Osteocyte (in vitro differentiated cells): ENCODE results near the gene TCEANC. TPM values are rescaled to one million over a fixed set of nuclear protein-coding genes. Genes with fewer than 3 reads are reported as not detected.
"Not testable (repeated sequence)": the region's sequence is repeated elsewhere in the genome, so short reads cannot be mapped to it uniquely, and the experiment has no call there.

Source experiments
- DNase-seq: peaks from one replicate; pipeline ENCODE4 v3.0.0; 2021; ENCODE audit warnings: mixed read lengths; ENCODE audit not compliant: unreplicated experiment; ENCODE audit errors: extremely low spot score
- H3K27ac Mint-ChIP-seq: one replicate; pipeline ENCODE4 v1.8.0; 2021; ENCODE audit warnings: mild to moderate bottlenecking, mixed read lengths; ENCODE audit not compliant: unreplicated experiment
- H3K27me3 Mint-ChIP-seq: one replicate; pipeline ENCODE4 v1.8.0; 2021; ENCODE audit warnings: mixed read lengths; ENCODE audit not compliant: unreplicated experiment
- H3K36me3 Mint-ChIP-seq: one replicate; pipeline ENCODE4 v1.8.0; 2021; ENCODE audit warnings: mixed read lengths; ENCODE audit not compliant: unreplicated experiment
- H3K4me1 Mint-ChIP-seq: one replicate; pipeline ENCODE4 v1.8.0; 2021; ENCODE audit warnings: mixed read lengths; ENCODE audit not compliant: unreplicated experiment
- H3K4me3 Mint-ChIP-seq: one replicate; pipeline ENCODE4 v1.8.0; 2021; ENCODE audit warnings: mild to moderate bottlenecking, moderate library complexity, mixed read lengths; ENCODE audit not compliant: unreplicated experiment
- H3K9me3 Mint-ChIP-seq: one replicate; pipeline ENCODE4 v1.8.0; 2021; ENCODE audit warnings: mixed read lengths; ENCODE audit not compliant: unreplicated experiment
- CTCF ChIP-seq: fragments of 200-600 bp; sonication (generic); IDR thresholded peaks from 2 replicates; pipeline ENCODE4 v1.5.0; 2021; ENCODE audit warnings: antibody characterized with exemption, mild to moderate bottlenecking, moderate library complexity
- total RNA-seq: library from RNA; stranded (reverse); gene quantifications from 2 replicates; pipeline ENCODE4 v1.2.1, GENCODE V29; 2021

The TCEANC gene
- total RNA-seq, 1 donor from 2014 or later: 4.7 TPM

- Mint-ChIP-seq H3K27ac (no peak overlapping the region), H3K27me3 (no peaks in the 10 kb centered on the region), H3K4me3 (no peak overlapping the region), H3K4me1 (peaks cover 1% of the 10 kb centered on the region), H3K9me3 (no peaks in the 10 kb centered on the region), H3K36me3 (no peaks in the 10 kb centered on the region)
- DNase-seq: no peak
- TF ChIP-seq CTCF: no peak
These were observed 7.3 kb upstream of the TCEANC start for GRCh38 chrX:13645464-13646153.

DNA sequence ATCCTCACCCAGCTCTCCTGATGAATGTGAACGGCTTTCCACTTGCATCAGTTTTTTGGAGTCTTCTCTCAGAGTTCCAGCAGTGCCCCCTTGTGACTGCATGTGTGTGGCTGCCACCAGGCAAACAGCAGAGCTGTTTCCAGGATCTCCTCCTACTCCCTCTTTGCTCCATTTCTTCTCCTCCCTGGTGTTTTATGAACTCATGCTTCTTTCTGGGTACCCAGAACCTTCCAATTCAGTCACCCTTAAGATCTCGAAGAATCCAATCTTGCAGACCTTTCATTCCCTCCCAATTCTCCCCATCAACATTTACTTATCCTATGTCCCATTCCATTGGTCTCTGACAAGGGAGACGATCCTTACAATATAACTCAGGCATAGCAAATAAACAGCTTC lies 6.8 kb upstream of the TCEANC start:
- peak; percentile 81 for TF ChIP-seq CTCF
- no peaks in the 10 kb centered on the region for H3K27me3 Mint-ChIP-seq
- H3K4me1 Mint-ChIP-seq: peaks cover 1% of the 10 kb centered on the region
- no peaks in the 10 kb centered on the region for H3K9me3 Mint-ChIP-seq
- H3K27ac Mint-ChIP-seq: no peak overlapping the region
- H3K36me3 Mint-ChIP-seq: no peaks in the 10 kb centered on the region
- H3K4me3 Mint-ChIP-seq: no peak overlapping the region
- DNase-seq: peak; percentile 87

DNA sequence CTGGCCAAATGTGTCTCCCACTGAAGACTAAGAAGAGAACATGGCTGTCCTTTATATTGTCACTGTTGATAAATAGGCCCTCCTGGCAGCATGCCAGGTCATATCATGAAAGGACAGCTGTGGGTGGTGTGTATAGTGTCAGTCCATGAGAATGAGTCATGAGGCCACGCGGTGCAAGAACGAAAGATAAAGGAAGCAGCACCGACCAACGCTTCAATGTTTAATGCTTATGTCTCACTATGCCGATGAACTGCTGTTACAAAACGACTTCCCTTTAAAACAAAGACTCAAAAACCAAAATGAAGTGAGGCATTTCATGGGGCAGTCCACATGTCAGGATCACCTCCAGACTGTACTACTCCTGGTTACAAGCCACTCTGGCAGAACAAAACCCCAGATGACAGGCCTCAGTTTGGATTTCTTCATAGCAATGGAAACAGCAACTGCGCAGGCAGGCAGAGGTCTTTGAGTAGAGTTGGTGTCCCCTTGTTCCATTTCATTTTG lies 5.2 kb upstream of the TCEANC start:
- Mint-ChIP-seq H3K36me3 (no peaks in the 10 kb centered on the region), H3K27me3 (no peaks in the 10 kb centered on the region), H3K9me3 (no peaks in the 10 kb centered on the region), H3K27ac (no peak overlapping the region), H3K4me1 (peaks cover 6% of the 10 kb centered on the region), H3K4me3 (no peak overlapping the region)
- TF ChIP-seq CTCF: no peak
- DNase-seq: no peak

DNA sequence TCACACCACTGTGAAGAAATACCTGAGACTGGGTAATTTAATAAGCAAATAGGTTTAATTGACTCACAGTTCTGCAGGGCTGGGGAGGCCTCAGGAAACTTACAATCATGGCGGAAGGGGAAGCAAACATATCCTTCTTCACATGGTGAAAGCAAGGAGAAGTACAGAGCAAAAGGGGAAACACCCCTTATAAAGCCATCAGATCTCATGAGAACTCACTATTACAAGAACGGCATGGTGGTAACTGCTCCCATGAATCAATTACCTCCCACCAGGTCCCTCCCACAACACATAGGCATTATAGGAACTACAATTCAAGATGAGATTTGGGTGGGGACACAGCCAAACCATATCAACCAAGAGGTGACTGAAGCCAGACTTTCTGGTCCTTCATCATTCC lies 4.6 kb upstream of the TCEANC start:
- DNase-seq, H3K27me3 Mint-ChIP-seq, H3K4me1 Mint-ChIP-seq, H3K9me3 Mint-ChIP-seq, H3K4me3 Mint-ChIP-seq, H3K36me3 Mint-ChIP-seq, H3K27ac Mint-ChIP-seq: not testable (repeated sequence)

GRCh38 chrX:13649838-13650237 lies 3.1 kb upstream of the TCEANC start:
- Mint-ChIP-seq H3K9me3 (no peaks in the 10 kb centered on the region), H3K27ac (no peak overlapping the region), H3K4me1 (peaks cover 6% of the 10 kb centered on the region), H3K27me3 (no peaks in the 10 kb centered on the region), H3K36me3 (no peaks in the 10 kb centered on the region), H3K4me3 (no peak overlapping the region)
- DNase-seq: no peak
- no peak for TF ChIP-seq CTCF
